Globus pallidus (tissue), 1 donor: ENCODE data around the gene PAPOLA.
"Not testable (repeated sequence)": the region's sequence is repeated elsewhere in the genome, so short reads cannot be mapped to it uniquely, and the experiment has no call there.

Source experiments
- DNase-seq: peaks from one replicate; pipeline ENCODE4 v3.0.0-alpha.2; 2015; ENCODE audit warnings: low spot score

PAPOLA gene

DNA sequence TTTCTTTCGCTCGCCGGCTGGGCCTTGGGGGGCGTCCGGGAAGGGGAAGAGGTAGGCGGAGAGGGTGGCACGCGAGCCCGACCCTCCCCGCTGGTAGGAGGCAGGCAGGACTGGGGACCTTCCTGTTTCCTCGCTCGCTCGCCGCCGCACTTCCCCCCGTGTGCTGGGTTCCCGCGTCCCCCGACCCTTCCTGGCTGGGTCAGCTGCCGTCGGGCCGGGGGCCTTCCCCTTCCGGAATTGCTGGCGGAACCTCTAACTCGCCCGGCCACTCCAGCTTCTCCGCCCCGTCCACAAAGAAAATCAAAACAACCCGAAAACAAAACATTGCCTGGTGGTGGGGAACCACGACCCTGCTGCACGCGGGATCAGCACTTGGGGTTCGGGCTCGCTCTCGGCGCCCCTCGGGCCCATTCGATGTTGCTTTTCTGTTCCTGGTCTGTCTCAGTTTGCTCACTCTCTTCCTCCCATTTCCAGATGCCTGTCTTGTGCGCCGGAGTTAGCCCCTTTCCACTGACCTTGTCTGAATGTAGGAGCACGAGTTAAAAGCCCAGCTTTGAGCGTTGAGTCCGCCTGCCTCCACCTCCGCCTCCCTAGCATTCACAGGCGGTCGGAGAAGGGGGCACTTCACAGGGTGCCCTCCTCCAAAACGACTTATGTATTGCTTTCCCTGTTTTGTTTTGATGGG is 581 bp downstream of the PAPOLA start:
- peak; percentile 52 for DNase-seq

DNA sequence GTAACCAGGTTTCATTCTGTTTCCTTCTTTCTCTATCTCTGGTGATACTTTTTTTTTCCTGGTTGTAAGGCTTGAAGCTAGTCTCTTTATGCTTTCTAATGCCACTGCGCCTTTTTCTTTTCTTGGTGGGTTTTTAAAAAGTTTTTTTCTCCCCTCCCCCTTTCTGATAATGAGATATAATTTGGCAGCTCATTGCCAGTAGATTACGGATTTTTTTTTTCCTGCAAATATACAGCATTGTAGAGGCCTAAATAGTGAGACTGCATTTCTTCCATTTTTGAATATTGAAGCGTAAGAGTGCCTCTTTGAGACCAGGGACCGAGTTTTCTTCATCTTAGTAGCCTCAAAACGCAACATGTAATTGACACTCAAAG is 1.1 kb downstream of the PAPOLA start:
- no peak for DNase-seq

DNA sequence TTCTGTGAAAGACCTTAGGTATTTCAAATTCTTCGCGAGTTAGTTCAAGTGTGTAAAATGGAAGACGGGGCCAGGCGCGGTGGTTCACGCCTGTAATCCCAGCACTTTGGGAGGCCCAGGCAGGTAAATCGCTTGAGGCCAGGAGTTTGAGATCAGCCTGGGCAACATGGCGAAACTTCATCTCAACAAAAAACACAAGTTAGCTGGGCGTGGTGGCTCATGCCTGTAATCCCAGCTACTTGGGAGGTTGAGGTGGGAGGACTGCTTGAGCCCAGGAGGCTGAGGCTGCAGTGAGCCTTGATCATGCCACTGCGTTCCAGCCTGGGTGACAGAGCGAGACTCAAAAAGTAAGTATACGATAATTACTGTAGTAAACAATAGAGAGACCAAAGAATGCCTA is 2.2 kb downstream of the PAPOLA start:
- not testable (repeated sequence) for DNase-seq

DNA sequence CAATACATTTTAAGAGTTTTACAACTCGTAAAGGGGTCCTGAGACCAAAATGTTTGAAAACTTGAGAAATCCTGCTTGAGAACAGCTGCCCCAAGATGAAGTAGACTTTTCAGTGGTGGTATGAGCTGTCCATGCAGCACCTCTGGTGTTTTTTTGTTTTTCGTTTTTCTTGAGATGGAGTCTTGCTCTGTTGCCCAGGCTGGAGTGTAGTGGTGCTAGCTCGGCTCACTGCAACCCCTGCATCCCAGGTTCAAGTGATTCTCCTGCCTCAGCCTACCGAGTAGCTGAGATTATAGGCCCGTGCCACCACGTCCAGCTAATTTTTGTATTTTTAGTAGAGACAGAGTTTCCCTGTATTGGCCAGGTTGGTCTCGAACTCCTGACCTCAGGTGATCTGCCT is 5.5 kb downstream of the PAPOLA start:
- no peak for DNase-seq

DNA sequence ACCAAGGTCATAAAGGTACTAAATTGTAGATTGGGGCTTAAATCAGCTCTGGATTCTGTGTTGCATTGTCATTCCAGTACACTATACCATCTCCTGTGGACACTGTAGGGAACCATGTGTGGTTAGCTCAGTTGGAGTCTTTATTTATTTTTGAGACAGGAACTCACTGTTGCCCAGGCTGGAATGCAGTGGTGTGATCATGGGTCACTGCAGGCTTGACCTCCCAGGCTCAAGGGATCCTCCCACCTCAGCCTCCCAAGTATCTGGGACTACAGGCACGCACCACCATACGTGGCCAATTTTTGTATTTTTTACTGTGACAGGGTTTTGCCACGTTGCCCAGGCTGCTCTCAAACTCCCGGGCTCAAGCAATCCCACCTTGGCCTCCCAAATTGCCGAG is 6.7 kb downstream of the PAPOLA start:
- DNase-seq = no peak

DNA sequence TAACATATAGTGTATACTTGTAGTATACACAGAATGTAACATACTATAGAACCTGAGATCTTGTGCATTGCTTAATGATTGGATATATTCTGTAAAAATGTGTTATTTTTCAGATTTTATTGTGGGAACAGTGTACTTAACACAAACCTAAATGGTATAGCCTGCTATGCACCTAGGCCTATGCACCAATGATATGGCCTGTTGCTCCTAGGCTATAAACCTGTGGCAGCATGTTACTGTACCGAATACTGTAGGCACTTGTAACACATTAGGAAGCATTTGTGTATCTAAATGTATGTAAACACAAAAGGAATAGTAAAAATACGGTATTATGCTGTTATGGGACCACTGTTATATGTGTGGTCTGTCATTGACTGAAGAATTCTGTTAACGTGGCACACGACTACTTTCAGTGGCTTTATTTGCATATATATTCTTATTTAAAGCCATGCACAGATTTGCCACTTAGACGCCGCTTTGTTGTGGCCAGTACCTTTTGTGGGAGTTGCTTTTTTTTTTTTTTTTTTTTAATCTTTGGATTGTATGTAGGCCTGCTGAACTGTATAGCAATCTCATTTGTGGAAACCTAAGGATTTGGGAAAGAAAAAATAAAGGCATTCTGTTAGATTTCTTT is 7.4 kb downstream of the PAPOLA start:
- no peak for DNase-seq

DNA sequence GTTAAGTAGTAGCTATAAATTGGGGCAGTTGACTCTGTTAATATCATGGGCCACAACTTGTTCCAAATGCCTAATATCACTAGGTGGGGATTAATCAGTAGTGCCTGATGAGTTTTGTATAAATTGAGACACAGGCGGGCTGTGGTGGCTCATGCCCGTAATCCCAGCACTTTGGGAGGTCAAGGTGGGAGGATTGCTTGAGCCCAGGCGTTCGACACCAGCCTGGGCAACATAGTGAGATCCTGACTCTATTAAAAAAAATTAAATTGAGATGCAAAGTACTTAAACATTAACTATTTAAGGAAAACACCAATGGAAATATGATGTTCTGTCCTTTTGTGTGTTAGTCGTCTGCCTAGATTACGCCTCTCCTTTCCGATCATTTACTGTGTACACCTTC is 9.0 kb downstream of the PAPOLA start:
- DNase-seq = no peak

DNA sequence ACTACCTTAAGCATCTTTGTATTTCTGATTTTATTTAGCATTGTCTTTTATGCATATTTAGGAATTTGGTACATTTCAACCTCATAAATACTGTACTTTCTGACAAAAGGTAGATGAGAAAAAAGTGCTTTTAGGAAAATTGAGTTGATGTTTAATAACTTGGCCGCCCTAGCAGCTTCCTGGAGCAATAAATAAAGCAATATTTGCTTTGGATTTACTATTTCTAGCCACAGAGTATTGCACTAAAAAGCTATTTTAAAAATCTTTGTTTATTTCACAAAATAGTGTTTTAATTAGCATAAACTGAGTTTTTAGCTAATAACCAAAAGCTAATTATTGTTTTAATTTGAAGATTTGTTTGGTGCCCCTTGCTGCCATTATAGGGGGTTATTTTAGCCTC is 9.5 kb downstream of the PAPOLA start:
- DNase-seq = no peak

DNA sequence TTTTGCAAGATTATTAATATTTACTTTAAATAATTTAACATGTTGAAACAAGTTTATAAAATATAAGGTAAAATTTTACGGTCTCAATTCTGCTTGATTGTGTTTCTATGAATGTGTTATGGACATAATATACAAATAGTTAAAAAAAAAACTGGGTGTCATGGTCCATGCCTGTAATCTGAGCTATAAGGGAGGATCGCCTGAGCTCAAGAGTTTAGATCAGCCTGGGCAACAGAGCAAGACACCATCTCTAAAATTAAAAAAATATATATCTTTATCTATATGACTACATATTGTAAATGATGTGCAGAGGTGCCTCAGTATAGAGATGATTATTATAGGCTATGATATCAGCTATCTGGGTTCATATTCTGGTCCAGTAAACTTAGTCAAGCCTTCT is 9.9 kb downstream of the PAPOLA start:
- DNase-seq = no peak

DNA sequence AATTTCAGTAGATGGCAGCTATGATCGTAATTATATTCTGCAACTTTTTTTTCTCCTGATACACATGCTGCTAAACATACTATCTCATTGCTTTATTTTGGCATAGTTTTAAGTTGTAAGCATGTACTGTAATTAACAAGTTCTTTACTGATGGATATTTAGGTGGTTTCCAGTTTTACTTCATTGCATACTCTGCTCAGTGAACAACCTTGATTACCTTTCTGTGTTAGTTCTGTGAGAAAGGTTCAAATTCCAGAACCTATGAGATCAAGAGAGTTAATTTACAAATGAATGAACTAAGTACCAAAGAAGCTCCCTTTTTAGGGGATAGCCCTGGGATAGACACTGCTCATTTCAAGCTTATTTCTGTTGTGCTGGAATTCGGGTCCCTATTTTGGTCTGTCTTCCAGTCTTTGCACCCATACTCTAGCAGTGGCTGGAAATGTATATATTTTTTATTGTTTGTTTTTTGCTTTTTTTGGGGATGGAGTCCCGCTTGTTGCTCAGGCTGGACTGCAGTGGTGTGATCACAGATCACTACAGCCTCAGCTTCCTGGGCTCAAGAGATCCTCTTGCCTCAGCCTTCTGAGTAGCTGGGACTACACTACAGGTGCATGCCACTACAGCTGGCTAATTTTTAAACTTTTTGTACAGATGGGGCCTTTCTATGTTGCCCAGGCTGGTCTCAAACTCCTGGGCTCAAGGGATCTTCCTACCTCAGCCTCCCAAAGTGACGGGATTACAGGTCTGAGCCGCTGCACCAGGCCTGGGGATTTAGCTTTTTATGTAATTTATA is 10.6 kb downstream of the PAPOLA start:
- no peak for DNase-seq

DNA sequence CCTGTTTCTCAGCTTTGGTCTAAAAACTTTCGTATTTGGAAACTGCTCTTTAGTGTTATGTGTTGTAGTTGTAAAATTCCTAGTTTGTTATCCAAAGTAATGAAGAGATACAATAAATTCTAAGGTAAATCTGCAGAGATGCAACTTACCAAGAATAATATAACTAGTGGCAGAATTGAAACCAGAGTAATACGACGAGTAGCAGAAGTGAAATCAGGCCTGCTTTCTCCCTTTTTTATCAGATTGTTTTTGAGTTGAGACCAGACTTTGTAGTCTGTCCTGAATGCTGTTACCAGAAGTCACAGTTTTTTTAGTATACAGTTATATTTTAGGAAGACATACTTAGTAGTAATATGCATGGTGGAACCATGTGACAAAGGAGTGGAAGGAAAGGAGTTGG is 12.5 kb downstream of the PAPOLA start:
- no peak for DNase-seq

DNA sequence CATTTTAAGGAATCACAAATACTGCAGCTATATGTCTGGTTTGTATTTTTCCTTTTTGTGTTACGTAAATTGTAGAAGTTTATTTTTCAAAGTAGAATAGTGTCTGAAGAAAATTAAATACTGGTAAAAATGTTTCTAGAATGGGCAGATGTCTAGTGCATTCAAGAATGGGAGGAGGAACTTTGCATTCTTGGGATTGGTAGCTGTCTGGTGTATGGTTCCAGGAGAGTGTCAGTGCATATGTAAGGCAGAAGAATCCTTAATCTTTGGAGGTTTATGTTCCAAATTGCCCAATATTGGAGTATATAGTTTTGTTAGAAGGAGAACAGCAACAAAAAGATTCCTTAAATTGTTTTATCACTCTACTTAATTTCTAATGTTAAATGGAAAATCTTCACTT is 13.5 kb downstream of the PAPOLA start:
- no peak for DNase-seq

DNA sequence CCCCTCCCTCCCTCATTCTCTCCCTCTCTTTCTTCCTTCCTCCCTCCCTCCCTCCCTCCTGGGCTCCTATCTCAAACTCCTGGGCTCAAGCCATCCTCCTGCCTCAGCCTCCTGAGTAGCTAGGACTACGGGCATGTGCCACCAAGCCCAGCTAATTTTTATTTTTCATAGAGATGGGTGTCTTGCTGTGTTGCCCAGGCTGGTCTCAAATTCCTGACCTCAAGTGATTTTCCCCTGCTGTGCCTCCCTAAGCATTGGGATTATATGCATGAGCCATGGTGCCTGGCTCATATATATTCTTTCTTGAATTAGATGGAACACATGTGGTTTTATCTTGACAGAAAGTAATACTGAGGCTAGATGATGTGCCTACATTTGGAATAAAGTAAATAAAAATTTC is 14.2 kb downstream of the PAPOLA start:
- DNase-seq = no peak

DNA sequence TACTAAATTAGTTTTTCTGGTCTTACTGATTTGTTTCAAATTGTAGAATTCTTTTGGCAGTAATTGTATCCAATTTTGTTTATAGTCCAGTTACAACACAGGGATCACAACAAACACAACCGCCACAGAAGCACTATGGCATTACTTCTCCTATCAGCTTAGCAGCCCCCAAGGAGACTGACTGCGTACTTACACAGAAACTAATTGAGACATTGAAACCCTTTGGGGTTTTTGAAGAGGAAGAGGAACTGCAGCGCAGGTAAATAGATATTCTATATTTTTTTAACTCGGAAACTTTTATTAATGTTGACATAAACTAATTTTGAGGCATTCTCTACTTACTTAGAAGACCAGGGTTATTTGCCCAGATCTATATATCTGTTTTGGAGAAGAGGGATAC is 17.8 kb downstream of the PAPOLA start:
- no peak for DNase-seq

DNA sequence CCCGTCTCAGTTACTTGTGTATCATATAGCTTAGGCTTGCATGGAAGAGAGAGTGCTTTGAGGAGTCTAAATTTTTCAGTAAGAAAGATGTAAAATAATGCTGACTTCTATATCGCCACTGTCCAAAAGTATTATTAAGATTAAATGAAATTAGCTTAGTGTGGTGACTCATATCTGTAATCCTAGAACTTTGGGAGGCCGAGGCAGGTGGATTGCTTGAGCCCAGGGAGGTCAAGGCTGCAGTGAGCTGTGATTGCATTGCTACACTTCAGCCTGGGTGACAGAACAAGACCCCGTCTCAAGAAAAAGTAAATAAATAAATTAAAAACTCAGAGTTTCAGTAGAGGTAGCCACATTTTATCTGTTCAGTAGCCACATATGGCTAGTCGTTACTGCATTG is 23.3 kb downstream of the PAPOLA start:
- no peak for DNase-seq

DNA sequence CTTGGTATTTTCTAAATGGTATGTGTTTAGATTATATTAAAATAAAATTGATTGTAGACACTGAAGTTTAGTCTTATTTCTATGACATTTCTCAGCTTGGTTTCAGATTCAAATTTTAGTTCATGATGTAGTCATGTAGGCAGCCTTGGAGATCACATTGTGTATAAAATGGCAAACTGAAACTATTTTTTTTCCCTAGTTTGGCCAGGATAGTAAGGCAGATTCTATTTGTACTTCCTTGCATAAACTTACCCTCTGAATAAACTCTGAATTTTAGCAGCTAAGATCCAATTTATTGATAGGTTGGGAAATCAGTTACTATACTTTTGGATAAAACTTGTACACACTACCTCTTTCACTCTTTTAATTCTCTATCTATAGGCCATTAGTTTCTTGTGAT is 30.4 kb downstream of the PAPOLA start:
- DNase-seq = no peak

DNA sequence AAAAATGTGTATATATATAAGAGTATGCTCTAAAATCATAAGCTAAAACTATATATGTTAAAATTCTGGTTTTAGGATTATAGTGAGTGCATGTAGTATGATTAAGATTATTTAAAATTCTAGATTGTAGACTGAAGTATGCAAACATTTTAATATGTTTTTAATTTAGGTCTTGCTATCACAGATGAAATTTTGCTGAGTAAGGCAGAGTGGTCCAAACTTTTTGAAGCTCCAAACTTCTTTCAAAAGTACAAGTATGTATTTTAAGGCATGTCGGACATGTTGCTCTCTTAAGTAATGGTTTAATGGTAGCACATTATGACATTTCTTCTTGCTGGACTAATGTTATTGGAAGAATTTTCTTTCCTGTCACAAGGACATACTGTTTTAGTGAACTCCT is 34.6 kb downstream of the PAPOLA start:
- no peak for DNase-seq

DNA sequence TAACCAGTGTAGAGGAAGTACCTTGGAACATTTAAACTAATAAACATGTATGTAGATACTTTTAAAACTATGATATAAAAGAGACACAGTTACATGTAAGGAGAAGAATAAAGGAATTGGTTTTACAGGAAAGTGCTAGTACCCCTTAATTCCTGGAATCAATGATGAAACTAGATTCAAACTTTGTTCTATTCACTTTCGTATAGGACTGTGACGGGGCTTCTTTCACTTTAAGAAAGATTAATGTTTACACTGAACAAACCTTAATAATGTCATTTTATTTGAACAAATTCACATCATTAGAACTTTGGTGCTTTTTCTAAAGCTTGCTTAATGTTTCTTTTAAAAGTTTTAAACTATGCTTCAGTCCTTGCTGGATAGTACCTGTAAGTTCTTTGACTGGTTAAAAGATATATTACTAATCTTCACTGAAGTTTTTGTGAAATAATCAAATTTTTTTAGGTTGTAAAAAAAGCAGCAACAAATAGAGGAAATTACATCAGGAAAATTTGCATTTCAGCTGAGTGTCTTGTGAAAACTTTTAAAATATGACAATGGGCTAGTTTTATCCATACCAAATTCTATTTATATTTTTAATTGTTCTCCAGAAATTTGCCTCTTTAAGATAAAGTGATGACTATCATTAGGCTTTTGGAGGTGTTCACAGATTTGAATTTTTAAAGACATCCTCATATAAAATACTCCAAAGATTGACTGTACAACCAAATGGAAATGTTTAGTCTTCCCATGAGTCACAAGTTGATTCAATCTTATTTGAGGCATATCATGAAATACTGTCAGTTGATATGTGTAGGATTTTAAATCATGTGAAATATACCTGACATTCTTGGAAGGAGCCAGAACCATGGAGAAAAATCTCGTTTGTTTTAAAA is 36.2 kb downstream of the PAPOLA start:
- DNase-seq = no peak

DNA sequence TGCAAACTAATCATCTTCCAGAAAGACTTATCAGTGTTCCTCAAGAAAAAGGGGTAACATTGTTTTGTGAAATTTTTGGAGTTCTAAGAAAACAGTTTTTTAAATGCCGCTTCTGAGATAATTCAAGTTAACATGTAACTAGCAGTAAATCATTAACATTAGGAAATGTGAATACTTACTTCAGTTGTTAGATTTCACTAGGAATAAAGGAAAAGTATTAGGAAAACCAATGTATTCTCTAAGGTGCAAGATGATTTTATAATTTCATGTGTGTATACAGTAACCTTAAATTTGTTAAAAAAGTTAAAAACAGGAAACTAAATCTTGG is 36.8 kb downstream of the PAPOLA start:
- DNase-seq = no peak

DNA sequence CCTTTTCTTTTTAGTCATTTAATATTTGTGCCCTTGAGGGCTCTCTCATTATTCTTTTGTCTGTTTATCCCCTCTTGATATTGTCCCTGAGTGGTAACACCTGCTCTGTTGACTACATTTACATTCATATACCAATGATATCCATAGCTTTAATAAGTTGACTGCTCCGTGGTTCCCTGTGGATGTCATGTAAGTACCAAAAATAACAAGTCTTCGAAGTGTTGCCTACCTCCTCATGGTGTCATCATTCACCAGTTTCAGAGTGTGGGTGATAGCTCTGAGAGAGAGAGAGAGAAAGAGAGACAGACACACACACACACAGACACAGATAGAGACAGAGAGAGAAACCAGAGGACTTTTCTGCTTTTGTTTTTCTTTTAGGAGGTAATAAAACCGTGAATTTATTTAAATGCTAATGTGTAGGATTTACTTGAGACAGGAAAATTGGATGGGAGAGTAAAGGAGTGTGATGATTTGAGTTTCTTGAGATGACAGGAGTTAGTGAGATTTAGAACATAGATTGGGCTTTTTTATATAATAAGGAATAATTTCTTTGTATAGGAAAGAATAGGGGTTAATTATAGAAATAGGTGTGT is 52.2 kb downstream of the PAPOLA start:
- DNase-seq = no peak

DNA sequence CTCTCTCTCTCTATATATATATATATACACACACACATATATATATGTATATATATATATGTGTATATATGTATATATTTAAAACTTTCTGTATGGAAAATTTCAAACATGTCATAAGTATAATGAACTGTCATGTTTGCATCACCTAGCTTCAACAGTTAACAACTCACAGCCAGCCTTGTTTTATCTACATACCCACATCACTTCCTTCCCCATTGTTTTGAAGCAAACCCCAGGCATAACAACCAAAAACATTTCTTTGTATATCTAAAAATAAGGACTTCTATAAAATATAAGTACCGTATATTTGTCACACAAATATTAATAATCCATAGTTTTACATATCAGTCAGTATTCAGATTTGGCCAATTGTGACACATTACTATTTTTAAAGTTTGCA is 57.4 kb downstream of the PAPOLA start:
- no peak for DNase-seq

DNA sequence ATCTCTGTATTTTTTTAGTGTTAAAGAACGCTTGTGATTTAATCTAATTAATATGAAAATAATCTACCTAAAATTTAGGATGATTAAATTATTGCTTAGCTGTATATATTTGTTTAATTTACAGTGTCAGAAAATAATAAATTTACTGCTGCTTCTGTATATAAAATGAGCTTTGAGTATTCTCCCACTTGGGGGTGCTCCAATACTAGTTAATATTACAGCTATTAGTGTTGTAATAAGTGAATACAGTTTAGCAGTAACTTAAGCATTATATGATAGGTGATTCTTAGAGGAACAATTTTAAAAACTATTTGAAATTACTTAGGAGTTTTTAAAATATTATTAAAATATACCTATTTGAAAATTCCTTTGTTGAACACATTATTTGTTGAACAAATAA is 62.2 kb downstream of the PAPOLA start:
- DNase-seq = no peak
